HAP-1 (cell line): ENCODE data around the gene CDH3.

Experiments
- DNase-seq, 2 experiments: peaks; one replicate each; pipeline ENCODE4 v3.0.0-alpha.2; 2016 to 2020; ENCODE audit warnings: low spot score in 2 of 2
- H3K27me3 ChIP-seq: fragments of 250-450 bp; sonication (Bioruptor Pico); 2 replicates; pipeline ENCODE4 v1.5.1; 2020; ENCODE audit warnings: low read depth, mild to moderate bottlenecking, moderate library complexity
- H3K36me3 ChIP-seq: fragments of 250-450 bp; sonication (Bioruptor Pico); replicated peaks from 2 replicates; pipeline ENCODE4 v1.5.1; 2020; ENCODE audit warnings: mild to moderate bottlenecking
- H3K4me1 ChIP-seq: fragments of 250-450 bp; sonication (Bioruptor Pico); 2 replicates; pipeline ENCODE4 v1.5.1; 2020; ENCODE audit warnings: mild to moderate bottlenecking
- H3K4me3 ChIP-seq: fragments of 250-450 bp; sonication (Bioruptor Pico); 2 replicates; pipeline ENCODE4 v1.5.1; 2020; ENCODE audit warnings: mild to moderate bottlenecking, moderate library complexity
- H3K9me3 ChIP-seq: fragments of 250-450 bp; sonication (Bioruptor Pico); 2 replicates; pipeline ENCODE4 v1.5.1; 2020; ENCODE audit warnings: mild to moderate bottlenecking, moderate library complexity
- in situ Hi-C: fragments of 300-500 bp; cut with MboI; formaldehyde crosslinking; loops from 3 replicates; pipeline ENCODE4 v1.14.3; 2020; ENCODE audit warnings: low sequenced_read_pairs, inconsistent platforms, mixed read lengths

The CDH3 gene

DNA sequence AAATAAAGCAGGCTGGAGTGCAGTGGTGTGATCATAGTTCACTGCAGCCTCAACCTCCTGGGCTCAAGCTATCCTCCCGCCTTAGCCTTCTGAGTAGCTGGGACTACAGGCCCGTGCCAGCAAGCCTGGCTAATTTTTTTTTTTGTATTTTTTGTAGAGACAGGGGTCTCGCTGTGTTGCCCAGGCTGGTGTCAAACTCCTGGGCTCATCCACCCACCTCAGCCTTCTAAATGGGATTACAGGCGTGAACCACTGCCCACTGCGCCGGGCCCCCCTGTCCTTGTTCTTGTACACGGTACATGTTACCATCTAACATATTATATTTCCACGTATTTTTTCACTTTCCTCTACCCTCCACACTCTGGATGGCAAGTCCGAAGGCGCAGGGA is 3.1 kb upstream of the CDH3 start:
- no peaks in the 10 kb centered on the region for H3K9me3 ChIP-seq
- peaks cover 18% of the 10 kb centered on the region for H3K4me1 ChIP-seq
- H3K36me3 ChIP-seq = no peaks in the 10 kb centered on the region
- DNase-seq = no peak
- no peaks in the 10 kb centered on the region for H3K27me3 ChIP-seq
- in situ Hi-C loops = no loop called here
- no peak overlapping the region for H3K4me3 ChIP-seq

DNA sequence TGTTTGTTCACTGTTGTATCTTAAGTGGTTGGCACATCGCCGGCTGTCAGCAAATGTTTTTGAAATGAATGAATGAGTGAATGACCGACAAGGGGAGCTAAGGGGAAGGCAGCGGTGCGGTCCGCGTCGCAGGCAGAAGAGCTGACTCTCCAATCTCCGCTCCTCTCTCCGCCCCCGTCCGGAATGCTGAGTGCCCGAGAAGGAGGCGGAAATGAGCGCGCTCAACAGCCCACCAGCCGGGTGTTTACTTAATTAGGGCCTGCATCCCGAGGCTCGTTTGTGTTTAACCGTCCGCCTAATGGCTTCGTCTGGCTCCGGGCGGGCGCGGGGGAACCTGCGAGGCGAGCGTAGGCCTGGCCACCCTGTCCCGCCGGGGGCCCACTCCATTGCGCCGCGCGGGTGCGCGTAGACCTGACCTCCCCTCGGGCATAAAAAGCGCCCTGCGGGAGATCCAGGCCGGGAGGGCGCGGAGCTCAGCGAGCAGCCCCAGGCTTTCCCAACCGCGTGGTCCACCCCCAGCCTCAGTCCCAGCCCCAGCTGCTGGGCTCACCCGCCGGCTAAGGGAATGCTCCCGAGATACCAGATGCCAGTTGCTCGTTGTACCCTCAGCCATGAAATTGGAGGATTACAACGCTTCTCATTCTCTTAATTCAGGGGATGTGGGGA is 2.5 kb upstream of the CDH3 start:
- in situ Hi-C loops = no loop called here
- DNase-seq = no peak
- Histone ChIP-seq H3K27me3 (no peaks in the 10 kb centered on the region), H3K9me3 (no peaks in the 10 kb centered on the region), H3K4me3 (no peak overlapping the region), H3K4me1 (peaks cover 21% of the 10 kb centered on the region), H3K36me3 (no peaks in the 10 kb centered on the region)

DNA sequence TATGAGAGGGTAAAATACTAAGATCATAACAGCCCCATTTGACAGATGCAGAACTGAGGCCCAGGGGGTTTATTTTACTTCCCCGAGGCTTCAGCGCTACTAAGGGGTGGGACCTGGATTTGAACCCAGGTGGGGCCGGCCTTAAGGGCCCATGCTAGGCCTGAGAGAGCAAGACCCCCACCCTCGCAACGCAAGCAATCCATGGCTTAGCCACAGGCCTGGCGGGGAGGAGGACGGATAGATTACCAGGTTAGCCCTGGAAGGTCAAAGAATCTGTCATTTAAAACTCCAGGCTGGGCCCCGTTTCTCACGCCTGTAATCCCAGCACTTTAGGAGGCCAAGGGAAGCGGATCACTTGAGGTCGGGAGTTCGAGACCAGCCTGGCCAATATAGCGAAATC is 1.9 kb upstream of the CDH3 start:
- H3K27me3 ChIP-seq = no peaks in the 10 kb centered on the region
- H3K4me1 ChIP-seq = peaks cover 21% of the 10 kb centered on the region
- H3K36me3 ChIP-seq = no peaks in the 10 kb centered on the region
- in situ Hi-C loops = no loop called here
- no peak for DNase-seq
- no peaks in the 10 kb centered on the region for H3K9me3 ChIP-seq
- no peak overlapping the region for H3K4me3 ChIP-seq

GRCh38 chr16:68643847-68644246 is 1.3 kb upstream of the CDH3 start:
- in situ Hi-C loops = no loop called here
- Histone ChIP-seq H3K4me1 (peaks cover 21% of the 10 kb centered on the region), H3K4me3 (no peak overlapping the region), H3K36me3 (no peaks in the 10 kb centered on the region), H3K27me3 (no peaks in the 10 kb centered on the region), H3K9me3 (no peaks in the 10 kb centered on the region)
- DNase-seq = no peak

DNA sequence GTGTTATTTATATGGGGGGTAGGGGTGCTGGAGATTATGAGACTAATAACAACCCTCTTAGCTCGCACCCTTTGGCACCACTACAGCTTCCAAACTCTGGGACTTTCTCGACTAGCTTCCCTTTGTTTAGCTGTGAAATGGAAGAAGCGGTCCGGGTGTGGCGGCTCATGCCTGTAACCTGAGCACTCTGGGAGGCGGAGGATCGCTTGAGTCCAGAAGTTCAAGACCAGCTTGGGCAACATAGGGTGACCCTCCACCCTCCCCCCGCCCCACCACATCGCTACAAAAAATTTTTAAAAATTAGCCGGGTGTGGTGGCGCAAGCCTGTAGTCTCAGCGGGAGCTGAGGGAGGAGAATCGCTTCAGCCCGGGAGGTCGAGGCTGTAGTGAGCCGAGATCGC is 814 bp upstream of the CDH3 start:
- peak; percentile 18 to 49 for DNase-seq
- Histone ChIP-seq H3K9me3 (no peaks in the 10 kb centered on the region), H3K4me3 (peak overlapping the region; percentile 27), H3K4me1 (peaks cover 21% of the 10 kb centered on the region), H3K36me3 (no peaks in the 10 kb centered on the region), H3K27me3 (no peaks in the 10 kb centered on the region)
- in situ Hi-C loops = no loop called here

DNA sequence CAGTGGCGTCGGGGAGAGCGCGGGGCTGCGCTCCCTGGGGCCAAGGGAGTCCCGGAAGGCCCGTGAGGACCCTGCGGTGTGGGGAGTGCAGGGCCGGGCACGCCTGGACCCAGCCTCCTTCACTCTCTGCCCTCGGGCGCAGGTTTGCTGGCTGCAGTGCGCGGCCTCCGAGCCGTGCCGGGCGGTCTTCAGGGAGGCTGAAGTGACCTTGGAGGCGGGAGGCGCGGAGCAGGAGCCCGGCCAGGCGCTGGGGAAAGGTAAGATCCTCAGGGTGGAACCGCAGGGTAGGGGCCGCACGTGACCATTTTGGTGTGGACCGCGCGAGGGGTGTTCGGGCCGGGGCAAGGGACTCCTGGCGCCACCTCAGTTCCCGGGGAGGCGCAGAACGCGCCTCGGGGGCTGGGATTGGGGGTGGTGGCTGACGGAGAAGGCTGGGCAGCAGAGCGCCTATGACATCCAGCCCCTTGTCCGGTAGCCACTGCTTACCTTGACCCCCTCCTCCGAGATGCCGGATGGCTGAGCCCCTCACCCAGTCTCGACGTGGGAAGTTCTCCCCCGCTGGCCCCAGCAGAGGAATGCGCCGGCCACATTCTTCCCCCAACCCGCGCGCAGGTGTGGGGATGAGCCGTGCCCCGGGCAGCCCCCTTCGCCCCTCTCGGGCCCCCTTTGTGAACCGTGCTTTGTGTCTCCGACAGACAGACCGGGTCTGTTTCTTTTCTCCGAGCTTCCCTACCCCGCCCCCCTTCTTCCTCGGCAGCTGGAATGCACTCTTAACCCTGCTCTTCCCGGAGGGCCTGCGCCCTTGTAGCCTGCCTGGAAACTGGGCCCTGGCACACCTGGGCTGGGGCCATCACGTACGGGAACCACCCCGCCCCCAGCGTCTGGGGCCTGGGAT is 631 bp downstream of the CDH3 start:
- in situ Hi-C loops = no loop called here
- Histone ChIP-seq H3K4me3 (peak overlapping the region; percentile 27), H3K27me3 (no peaks in the 10 kb centered on the region), H3K36me3 (no peaks in the 10 kb centered on the region), H3K9me3 (no peaks in the 10 kb centered on the region), H3K4me1 (peaks cover 21% of the 10 kb centered on the region)
- DNase-seq = peak in 1 of 2 experiments; percentile 52

DNA sequence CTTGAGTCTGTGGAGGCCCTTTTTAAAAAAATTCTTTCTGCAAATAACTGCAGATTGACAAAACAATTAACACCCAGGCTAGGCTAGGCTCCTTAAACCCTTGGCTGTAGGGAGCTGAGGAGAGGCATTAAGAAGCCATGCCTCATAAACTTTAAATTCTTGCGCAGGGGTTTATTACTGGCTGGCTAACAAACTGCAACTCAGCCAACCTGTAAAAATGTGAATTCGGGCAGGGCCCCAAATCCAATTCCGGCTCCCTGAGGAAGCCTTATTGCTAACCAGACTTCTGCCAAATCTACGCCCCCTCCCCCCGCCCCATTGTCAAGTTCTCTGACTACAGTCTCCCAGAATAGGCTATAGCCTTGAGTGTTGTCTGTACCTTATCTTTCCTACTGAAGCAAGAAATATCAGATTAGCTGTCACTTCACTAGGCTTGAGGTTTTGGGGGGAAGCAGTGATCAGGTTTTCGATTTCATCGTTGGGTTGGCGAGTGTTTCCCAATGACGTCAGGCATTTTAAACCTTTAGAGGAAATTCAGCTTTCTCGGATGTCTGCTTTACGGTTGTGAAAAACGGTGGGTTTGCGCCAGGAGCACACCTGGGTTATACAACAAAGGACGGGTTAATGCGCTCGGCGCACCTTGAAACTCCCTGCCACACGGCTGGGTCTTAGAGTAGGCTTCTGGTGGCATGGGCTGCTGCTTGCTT is 2.0 kb downstream of the CDH3 start:
- no peaks in the 10 kb centered on the region for H3K27me3 ChIP-seq
- DNase-seq = peak; percentile 41 to 52
- H3K9me3 ChIP-seq = no peaks in the 10 kb centered on the region
- H3K4me3 ChIP-seq = no peak overlapping the region
- H3K4me1 ChIP-seq = peaks cover 21% of the 10 kb centered on the region
- H3K36me3 ChIP-seq = no peaks in the 10 kb centered on the region
- in situ Hi-C loops = no loop called here

DNA sequence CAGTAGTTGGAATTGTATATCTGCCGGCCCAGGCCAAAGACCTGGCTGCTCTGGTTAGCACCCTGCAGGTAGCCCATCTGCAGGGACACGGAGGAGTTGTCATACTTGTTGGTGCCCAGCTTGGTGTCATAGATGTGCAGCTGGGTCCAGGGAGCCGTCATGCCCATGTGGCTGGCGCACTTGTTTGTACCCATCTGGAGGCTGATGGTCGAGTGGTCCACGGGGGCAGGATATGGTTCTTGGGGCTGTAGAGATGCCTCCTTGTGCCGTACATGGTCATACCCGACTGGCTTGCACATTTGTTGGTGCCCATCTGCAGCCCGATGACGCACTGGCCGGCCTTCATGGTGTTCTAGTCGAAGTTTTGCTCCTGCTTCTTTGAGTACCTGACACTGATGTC is 6.0 kb downstream of the CDH3 start:
- H3K4me3 ChIP-seq = no peak overlapping the region
- no peaks in the 10 kb centered on the region for H3K9me3 ChIP-seq
- H3K27me3 ChIP-seq = no peaks in the 10 kb centered on the region
- in situ Hi-C loops = no loop called here
- peaks cover 14% of the 10 kb centered on the region for H3K4me1 ChIP-seq
- no peaks in the 10 kb centered on the region for H3K36me3 ChIP-seq
- no peak for DNase-seq

GRCh38 chr16:68652659-68653058 is 7.5 kb downstream of the CDH3 start:
- Histone ChIP-seq H3K27me3 (no peaks in the 10 kb centered on the region), H3K4me3 (no peak overlapping the region), H3K36me3 (no peaks in the 10 kb centered on the region), H3K9me3 (no peaks in the 10 kb centered on the region), H3K4me1 (no peaks in the 10 kb centered on the region; the same call in 1 of the 2 replicates)
- in situ Hi-C loops = no loop called here
- no peak for DNase-seq

DNA sequence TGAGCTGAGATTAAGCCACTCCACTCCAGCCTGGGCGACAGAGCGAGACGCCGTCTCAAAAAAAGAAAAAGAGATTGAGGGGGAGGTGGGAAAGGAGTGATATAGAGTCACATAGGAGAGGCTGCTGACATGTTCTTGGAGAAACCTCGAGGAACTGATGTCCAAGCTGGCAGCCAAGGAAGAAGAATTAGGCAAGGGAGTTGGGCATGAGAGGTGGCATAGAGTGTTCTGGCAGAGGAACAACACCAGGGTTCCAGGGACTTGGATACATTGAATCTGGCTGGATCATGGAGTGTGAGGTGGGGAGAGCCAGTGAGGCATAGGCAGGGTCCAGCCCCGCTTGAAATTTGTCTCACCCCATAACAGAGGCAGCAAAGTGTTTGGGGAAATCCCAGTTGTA is 10.7 kb downstream of the CDH3 start:
- H3K36me3 ChIP-seq = no peaks in the 10 kb centered on the region
- no peaks in the 10 kb centered on the region for H3K9me3 ChIP-seq
- no peak overlapping the region for H3K4me3 ChIP-seq
- in situ Hi-C loops = no loop called here
- DNase-seq = no peak
- H3K27me3 ChIP-seq = no peaks in the 10 kb centered on the region
- peaks cover 19% of the 10 kb centered on the region for H3K4me1 ChIP-seq

GRCh38 chr16:68656751-68657150 is 11.6 kb downstream of the CDH3 start:
- Histone ChIP-seq H3K36me3 (no peaks in the 10 kb centered on the region), H3K4me3 (no peak overlapping the region), H3K4me1 (peaks cover 19% of the 10 kb centered on the region), H3K9me3 (no peaks in the 10 kb centered on the region), H3K27me3 (no peaks in the 10 kb centered on the region)
- in situ Hi-C loops = no loop called here
- no peak for DNase-seq

- no peak overlapping the region for H3K4me3 ChIP-seq
- H3K4me1 ChIP-seq = peaks cover 19% of the 10 kb centered on the region
- H3K36me3 ChIP-seq = no peaks in the 10 kb centered on the region
- DNase-seq = peak; percentile 37 to 58
- in situ Hi-C loops = no loop called here
- no peaks in the 10 kb centered on the region for H3K27me3 ChIP-seq
- no peaks in the 10 kb centered on the region for H3K9me3 ChIP-seq
Observed at GRCh38 chr16:68658341-68658973, 13.3 kb downstream of the CDH3 start.

DNA sequence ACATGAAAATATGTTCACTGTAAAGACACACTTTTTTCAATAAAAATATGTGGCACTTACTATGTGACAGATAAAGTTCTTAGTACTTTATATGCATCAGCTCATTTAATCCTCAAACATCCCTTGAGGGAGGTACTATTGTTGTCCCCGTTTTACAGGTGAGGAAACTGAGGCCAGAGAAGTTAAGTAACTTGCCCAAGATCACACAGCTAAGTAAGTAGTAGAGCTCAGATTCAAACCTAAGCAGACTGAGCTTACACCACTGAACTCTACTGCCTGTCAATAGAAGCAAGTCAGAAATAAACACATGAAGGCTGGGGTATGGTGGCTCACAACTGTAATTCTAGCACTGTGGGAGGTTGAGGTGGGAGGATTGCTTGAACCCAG is 13.9 kb downstream of the CDH3 start:
- peaks cover 19% of the 10 kb centered on the region for H3K4me1 ChIP-seq
- H3K9me3 ChIP-seq = no peaks in the 10 kb centered on the region
- no peaks in the 10 kb centered on the region for H3K36me3 ChIP-seq
- DNase-seq = no peak
- no peak overlapping the region for H3K4me3 ChIP-seq
- H3K27me3 ChIP-seq = no peaks in the 10 kb centered on the region
- in situ Hi-C loops = no loop called here
